DOHH2 (cell line): Measurements from ENCODE around the gene TRA2B.

ENCODE experiments used
- H3F3A ChIP-seq: fragments of 200-600 bp; sonication (generic), shearing (Covaris generic); 2 replicates; pipeline ENCODE4 v1.6.0; 2016; ENCODE audit warnings: antibody characterized with exemption, mild to moderate bottlenecking; ENCODE audit not compliant: control insufficient read depth, insufficient read depth
- H3K27ac ChIP-seq: fragments of 200-600 bp; sonication (generic); 2 replicates; pipeline ENCODE4 v1.5.1; 2014; ENCODE audit warnings: low read depth, mild to moderate bottlenecking, low read length, moderate library complexity
- H3K27me3 ChIP-seq: fragments of 200-600 bp; sonication (generic); 2 replicates; pipeline ENCODE4 v1.6.1; 2014; ENCODE audit warnings: mild to moderate bottlenecking, low read length, mixed read lengths; ENCODE audit not compliant: control insufficient read depth
- H3K36me3 ChIP-seq: fragments of 200-600 bp; sonication (generic); 2 replicates; pipeline ENCODE4 v1.6.1; 2014; ENCODE audit warnings: mild to moderate bottlenecking, low read length, moderate library complexity, mixed read lengths; ENCODE audit not compliant: control insufficient read depth
- H3K4me1 ChIP-seq: fragments of 200-600 bp; sonication (generic); 2 replicates; pipeline ENCODE4 v1.6.1; 2014; ENCODE audit warnings: mild to moderate bottlenecking, low read length, mixed read lengths; ENCODE audit not compliant: control insufficient read depth
- H3K4me2 ChIP-seq: fragments of 200-600 bp; sonication (generic); 2 replicates; pipeline ENCODE4 v1.6.0; 2014; ENCODE audit warnings: mild to moderate bottlenecking, low read length, moderate library complexity
- H3K4me3 ChIP-seq: fragments of 200-600 bp; sonication (generic); 2 replicates; pipeline ENCODE4 v1.5.1; 2014; ENCODE audit warnings: mild to moderate bottlenecking, low read length, mixed read lengths
- H3K79me2 ChIP-seq: fragments of 200-600 bp; sonication (generic); 2 replicates; pipeline ENCODE4 v1.6.1; 2014; ENCODE audit warnings: mild to moderate bottlenecking, low read length, mixed read lengths; ENCODE audit not compliant: control insufficient read depth
- H3K9me2 ChIP-seq: fragments of 200-600 bp; sonication (generic); replicated peaks from 2 replicates; pipeline ENCODE4 v1.6.1; 2014; ENCODE audit warnings: mild to moderate bottlenecking, low read length, mixed read lengths; ENCODE audit not compliant: control insufficient read depth
- H3K9me3 ChIP-seq: fragments of 200-600 bp; sonication (generic); 2 replicates; pipeline ENCODE4 v1.6.1; 2014; ENCODE audit warnings: antibody characterized with exemption, low read length, mixed read lengths; ENCODE audit not compliant: control insufficient read depth, insufficient read depth
- H4K20me1 ChIP-seq: fragments of 200-600 bp; sonication (generic); 2 replicates; pipeline ENCODE4 v1.6.0; 2014; ENCODE audit warnings: low read depth, mild to moderate bottlenecking, antibody characterized with exemption, low read length, moderate library complexity; ENCODE audit not compliant: control insufficient read depth, insufficient read depth
- CTCF ChIP-seq: fragments of 200-600 bp; sonication (generic); IDR thresholded peaks from one replicate; pipeline ENCODE4 v1.5.1; 2014; ENCODE audit warnings: antibody characterized with exemption, mild to moderate bottlenecking, low read depth, low read length; ENCODE audit not compliant: poor library complexity, severe bottlenecking
- EZH2phosphoT487 ChIP-seq: fragments of 200-600 bp; sonication (generic); IDR thresholded peaks from 2 replicates; pipeline ENCODE4 v1.6.1; 2017; ENCODE audit warnings: borderline replicate concordance, mild to moderate bottlenecking, antibody characterized with exemption, low read length, moderate library complexity, mixed read lengths

TRA2B gene

GRCh38 chr3:185942396-185942795, 4.6 kb upstream of the TRA2B start:
- no peak for TF ChIP-seq EZH2phosphoT487
- TF ChIP-seq CTCF: no peak

GRCh38 chr3:185940951-185941350, 3.1 kb upstream of the TRA2B start:
- TF ChIP-seq EZH2phosphoT487 (no peak), CTCF (no peak)
- no peak overlapping the region for H3K27ac ChIP-seq

More at GRCh38 chr3:185942396-185942795, 4.6 kb upstream of the TRA2B start:
- no peak overlapping the region for H3K4me3 ChIP-seq
- H4K20me1 ChIP-seq: no peaks in the 10 kb centered on the region
- H3K4me1 ChIP-seq: peaks cover 14% of the 10 kb centered on the region
- no peaks in the 10 kb centered on the region for H3F3A ChIP-seq
- H3K9me2 ChIP-seq: no peaks in the 10 kb centered on the region
- no peak overlapping the region for H3K27ac ChIP-seq
- H3K36me3 ChIP-seq: peaks cover 4% of the 10 kb centered on the region
- peaks cover 9% of the 10 kb centered on the region for H3K79me2 ChIP-seq
- H3K27me3 ChIP-seq: peaks cover 5% of the 10 kb centered on the region
- no peaks in the 10 kb centered on the region for H3K9me3 ChIP-seq
- no peak overlapping the region for H3K4me2 ChIP-seq

GRCh38 chr3:185939721-185940120, 1.9 kb upstream of the TRA2B start:
- H3K27ac ChIP-seq: no peak overlapping the region
- peaks cover 36% of the 10 kb centered on the region for H3K79me2 ChIP-seq
- no peak overlapping the region for H3K4me3 ChIP-seq
- H3F3A ChIP-seq: 0 out of 2 replicates have a peak, but pooled peaks cover 6% of the 10 kb centered on the region
- H3K36me3 ChIP-seq: peaks cover 31% of the 10 kb centered on the region
- no peaks in the 10 kb centered on the region for H3K9me2 ChIP-seq
- no peaks in the 10 kb centered on the region for H3K27me3 ChIP-seq
- peaks cover 23% of the 10 kb centered on the region for H3K4me1 ChIP-seq
- no peaks in the 10 kb centered on the region for H3K9me3 ChIP-seq
- no peak overlapping the region for H3K4me2 ChIP-seq
- peaks cover 22% of the 10 kb centered on the region for H4K20me1 ChIP-seq
- TF ChIP-seq CTCF (no peak), EZH2phosphoT487 (no peak)

More at GRCh38 chr3:185940951-185941350, 3.1 kb upstream of the TRA2B start:
- peaks cover 14% of the 10 kb centered on the region for H3K4me1 ChIP-seq
- H3K9me3 ChIP-seq: no peaks in the 10 kb centered on the region
- H4K20me1 ChIP-seq: peaks cover 10% of the 10 kb centered on the region
- H3K36me3 ChIP-seq: peaks cover 18% of the 10 kb centered on the region
- H3K79me2 ChIP-seq: peaks cover 24% of the 10 kb centered on the region
- no peaks in the 10 kb centered on the region for H3K9me2 ChIP-seq
- H3F3A ChIP-seq: 0 out of 2 replicates have a peak, but pooled peaks cover 4% of the 10 kb centered on the region
- H3K4me3 ChIP-seq: no peak overlapping the region
- no peaks in the 10 kb centered on the region; the same call in 1 of the 2 replicates for H3K27me3 ChIP-seq
- no peak overlapping the region for H3K4me2 ChIP-seq
